Measurements from ENCODE around the gene MATN4.

The MATN4 gene

DNA sequence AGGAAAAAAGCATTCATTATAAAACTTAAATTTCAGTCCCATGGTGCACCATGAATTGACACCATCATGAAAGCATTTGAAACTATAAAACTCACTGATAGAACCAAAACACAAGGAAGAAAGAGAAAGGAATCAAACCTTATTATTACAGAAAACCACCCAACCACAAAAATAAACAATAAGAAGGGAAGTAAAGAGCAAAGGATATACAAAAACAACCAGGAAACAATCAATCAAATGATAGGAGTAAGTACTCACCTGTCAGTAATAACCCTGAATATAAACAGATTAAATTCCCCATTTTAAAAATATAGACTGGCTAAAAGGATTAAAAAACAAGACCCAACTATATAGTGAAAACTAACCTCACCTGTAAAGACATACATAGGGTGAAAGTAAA is 59.5 kb downstream of the MATN4 start:
- TF ChIP-seq, protein P1, sequence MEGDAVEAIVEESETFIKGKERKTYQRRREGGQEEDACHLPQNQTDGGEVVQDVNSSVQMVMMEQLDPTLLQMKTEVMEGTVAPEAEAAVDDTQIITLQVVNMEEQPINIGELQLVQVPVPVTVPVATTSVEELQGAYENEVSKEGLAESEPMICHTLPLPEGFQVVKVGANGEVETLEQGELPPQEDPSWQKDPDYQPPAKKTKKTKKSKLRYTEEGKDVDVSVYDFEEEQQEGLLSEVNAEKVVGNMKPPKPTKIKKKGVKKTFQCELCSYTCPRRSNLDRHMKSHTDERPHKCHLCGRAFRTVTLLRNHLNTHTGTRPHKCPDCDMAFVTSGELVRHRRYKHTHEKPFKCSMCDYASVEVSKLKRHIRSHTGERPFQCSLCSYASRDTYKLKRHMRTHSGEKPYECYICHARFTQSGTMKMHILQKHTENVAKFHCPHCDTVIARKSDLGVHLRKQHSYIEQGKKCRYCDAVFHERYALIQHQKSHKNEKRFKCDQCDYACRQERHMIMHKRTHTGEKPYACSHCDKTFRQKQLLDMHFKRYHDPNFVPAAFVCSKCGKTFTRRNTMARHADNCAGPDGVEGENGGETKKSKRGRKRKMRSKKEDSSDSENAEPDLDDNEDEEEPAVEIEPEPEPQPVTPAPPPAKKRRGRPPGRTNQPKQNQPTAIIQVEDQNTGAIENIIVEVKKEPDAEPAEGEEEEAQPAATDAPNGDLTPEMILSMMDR (IDR thresholded peaks at IDR 0.05; ENCODE audit: insufficient read depth, low read length, missing control alignments) = no peak
- no peak overlapping the region for H3K4me3 ChIP-seq (ENCODE audit: low read depth, low read length)
- no peak for DNase-seq (ENCODE audit: low read depth, low spot score)
- ChIA-PET CTCF (no interaction called here), POLR2A (no interaction called here)

DNA sequence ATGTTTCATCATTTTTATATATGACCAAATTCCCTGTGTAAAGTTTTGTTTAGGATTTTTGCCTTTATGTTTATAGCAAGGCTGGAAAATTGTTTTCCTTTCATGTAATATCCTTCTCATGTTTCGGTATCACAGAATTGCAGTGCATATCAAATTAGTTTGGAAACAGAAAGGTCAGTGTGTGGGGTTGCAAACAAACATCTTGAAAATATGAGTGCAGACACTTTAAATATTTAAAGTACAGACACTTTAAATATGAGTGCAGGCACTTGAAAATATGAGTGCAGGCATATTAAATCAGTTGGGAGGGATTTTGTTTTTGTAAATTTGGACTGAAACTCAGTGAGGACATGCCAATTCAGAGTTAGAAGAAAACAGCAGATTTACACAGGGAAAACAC is 60.2 kb downstream of the MATN4 start:
- DNase-seq (ENCODE audit: low read depth, low spot score) = no peak
- CTCF ChIA-PET = no interaction called here
- POLR2A ChIA-PET = no interaction called here
- TF ChIP-seq, protein P1 (IDR thresholded peaks at IDR 0.05; ENCODE audit: insufficient read depth, low read length, missing control alignments) = no peak
- no peak overlapping the region for H3K4me3 ChIP-seq (ENCODE audit: low read depth, low read length)

DNA sequence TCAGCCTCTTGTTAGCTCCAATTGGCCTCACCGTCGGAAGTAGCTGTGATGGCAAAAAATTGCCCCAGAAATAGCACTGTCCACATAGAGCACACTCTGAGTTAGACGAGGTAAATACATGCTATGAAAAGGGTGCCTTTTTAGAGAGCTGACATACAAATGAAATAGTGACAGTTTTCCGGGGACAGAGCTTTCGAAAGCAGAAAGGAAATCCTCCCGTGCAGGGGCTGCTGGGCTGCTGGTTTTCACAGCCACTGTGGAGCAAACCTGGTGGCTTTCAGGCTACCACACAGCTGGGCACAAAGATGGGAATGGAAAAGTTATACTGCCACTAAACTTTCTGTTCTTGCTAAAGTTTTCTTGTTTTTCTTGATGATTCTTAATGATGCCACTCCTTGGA is 62.0 kb downstream of the MATN4 start:
- H3K4me3 ChIP-seq (ENCODE audit: low read depth, low read length) = no peak overlapping the region
- POLR2A ChIA-PET = no interaction called here
- CTCF ChIA-PET = no interaction called here
- TF ChIP-seq, protein P1 (IDR thresholded peaks at IDR 0.05; ENCODE audit: insufficient read depth, low read length, missing control alignments) = no peak
- DNase-seq (ENCODE audit: low read depth, low spot score) = no peak

Measured in AG04449 (cell line).